WTC11 (cell line): ENCODE measurements around the gene SYNGR3. TPM values are rescaled to one million over a fixed set of nuclear protein-coding genes. Genes with fewer than 3 reads are reported as not detected.
A peak's percentile ranks its signal among the peaks of the same experiment; 100 is the strongest.
"Not testable (repeated sequence)": the region's sequence is repeated elsewhere in the genome, so short reads cannot be mapped to it uniquely, and the experiment has no call there.

Source experiments
- ATAC-seq: fragments of 200-7000 bp; cut with Tn5 transposase; 2 replicates; pipeline ENCODE4 v1.10.0; 2021; ENCODE audit warnings: mild to moderate bottlenecking, moderate library complexity
- CTCF ChIA-PET: fragments of 300-600 bp; sonication (Branson Sonifier 250); formaldehyde crosslinking; loops from one replicate; lab custom pipeline; 2021; ENCODE audit warnings: antibody characterized with exemption; lab: Charles Lee
- POLR2A ChIA-PET: fragments of 350-600 bp; sonication (Branson Sonifier 250); formaldehyde crosslinking; loops from one replicate; lab custom pipeline; 2021; ENCODE audit warnings: antibody characterized with exemption; lab: Charles Lee
- DNase-seq: peaks from one replicate; pipeline ENCODE4 v3.0.0; 2021; ENCODE audit warnings: low spot score
- H3K27ac Mint-ChIP-seq: 2 replicates; pipeline ENCODE4 v1.8.0; 2021; ENCODE audit warnings: mixed read lengths
- H3K27me3 Mint-ChIP-seq: 2 replicates; pipeline ENCODE4 v1.8.0; 2021; ENCODE audit warnings: low read depth, mild to moderate bottlenecking, moderate library complexity, mixed read lengths
- H3K36me3 Mint-ChIP-seq: 2 replicates; pipeline ENCODE4 v1.8.0; 2021; ENCODE audit warnings: mixed read lengths
- H3K4me1 Mint-ChIP-seq: 2 replicates; pipeline ENCODE4 v1.8.0; 2022; ENCODE audit warnings: mixed read lengths
- H3K4me3 Mint-ChIP-seq: 2 replicates; pipeline ENCODE4 v1.8.0; 2021; ENCODE audit warnings: mild to moderate bottlenecking, moderate library complexity, mixed read lengths
- H3K9me3 Mint-ChIP-seq: 2 replicates; pipeline ENCODE4 v1.8.0; 2021; ENCODE audit warnings: mixed read lengths
- E2F4 ChIP-seq: sonication (generic); formaldehyde crosslinking; IDR thresholded peaks from 2 replicates; pipeline ENCODE4 v1.8.1; 2022; ENCODE audit warnings: low read depth, mild to moderate bottlenecking, moderate library complexity, missing genetic modification reagents, borderline replicate concordance
- EMX1 ChIP-seq: fragments of 250-450 bp; sonication (Bioruptor Pico); IDR thresholded peaks from 2 replicates; pipeline ENCODE4 v1.8.0; 2021; ENCODE audit warnings: mild to moderate bottlenecking
- ERG ChIP-seq: fragments of 250-450 bp; sonication (Bioruptor Pico); IDR thresholded peaks from 2 replicates; pipeline ENCODE4 v1.8.0; 2021; ENCODE audit warnings: mild to moderate bottlenecking
- FOXP1 ChIP-seq: sonication (generic); formaldehyde crosslinking; IDR thresholded peaks from 2 replicates; pipeline ENCODE4 v1.8.0; 2022; ENCODE audit warnings: missing genetic modification reagents, mild to moderate bottlenecking, moderate library complexity, borderline replicate concordance
- JAZF1 ChIP-seq: fragments of 250-450 bp; sonication (Bioruptor Pico); IDR thresholded peaks from 2 replicates; pipeline ENCODE4 v1.9.0; 2021; ENCODE audit warnings: moderate library complexity, mild to moderate bottlenecking, inconsistent platforms
- KAT7 ChIP-seq: sonication (generic); formaldehyde crosslinking; IDR thresholded peaks from 2 replicates; pipeline ENCODE4 v1.8.1; 2023; ENCODE audit warnings: missing genetic modification reagents, mild to moderate bottlenecking, borderline replicate concordance
- MLX ChIP-seq: sonication (generic); formaldehyde crosslinking; IDR thresholded peaks from 2 replicates; pipeline ENCODE4 v1.8.1; 2023; ENCODE audit warnings: mild to moderate bottlenecking, missing genetic modification reagents, moderate library complexity
- NFATC4 ChIP-seq: fragments of 250-450 bp; sonication (Bioruptor Pico); IDR thresholded peaks from 2 replicates; pipeline ENCODE4 v1.9.0; 2021; ENCODE audit warnings: mild to moderate bottlenecking
- NFYB ChIP-seq: sonication (generic); formaldehyde crosslinking; conservative IDR thresholded peaks from 2 replicates; pipeline ENCODE4 v1.8.0; 2022; ENCODE audit warnings: low read depth, missing genetic modification reagents
- OVOL2 ChIP-seq: fragments of 250-450 bp; sonication (Bioruptor Pico); IDR thresholded peaks from 2 replicates; pipeline ENCODE4 v1.9.0; 2021; ENCODE audit warnings: mild to moderate bottlenecking, borderline replicate concordance
- ZBTB21 ChIP-seq: sonication (generic); formaldehyde crosslinking; IDR thresholded peaks from 2 replicates; pipeline ENCODE4 v1.8.1; 2023; ENCODE audit warnings: mild to moderate bottlenecking, missing genetic modification reagents, borderline replicate concordance
- ZNF138 ChIP-seq: sonication (generic); formaldehyde crosslinking; conservative IDR thresholded peaks from 2 replicates; pipeline ENCODE4 v1.8.1; 2022; ENCODE audit warnings: mild to moderate bottlenecking, moderate library complexity, missing genetic modification reagents
- ZNF219 ChIP-seq: sonication (generic); formaldehyde crosslinking; IDR thresholded peaks from 2 replicates; pipeline ENCODE4 v1.8.0; 2023; ENCODE audit warnings: missing genetic modification reagents, mild to moderate bottlenecking, borderline replicate concordance
- ZNF416 ChIP-seq: fragments of 250-450 bp; sonication (Bioruptor Pico); IDR thresholded peaks from 2 replicates; pipeline ENCODE4 v1.9.0; 2021; ENCODE audit warnings: mild to moderate bottlenecking, inconsistent platforms
- total RNA-seq: library from RNA; stranded (reverse); gene quantifications from 3 replicates; pipeline ENCODE4 v1.2.3, GENCODE V29; 2021

Gene SYNGR3
- total RNA-seq, 1 experiment from 2014 or later = 41.5 TPM

- TF ChIP-seq NFYB (CRISPR knock-in tag) (no peak), MLX (CRISPR knock-in tag) (no peak), ZNF138 (no peak), KAT7 (CRISPR knock-in tag) (no peak)
- TF ChIP-seq, all 79 proteins: peak for 7
Observed at GRCh38 chr16:1961651-1962067, 28.1 kb upstream of the SYNGR3 start (continued).

- TF ChIP-seq FOXP1 (CRISPR knock-in tag) (peak; percentile 53; the same call in 1 of the 2 replicates), NFATC4 (peak; percentile 11; the same call in 1 of the 2 replicates), ERG (CRISPR knock-in tag) (peak; percentile 4; the same call in 1 of the 2 replicates)
- Mint-ChIP-seq H3K4me1 (peaks cover 39% of the 10 kb centered on the region), H3K36me3 (peaks cover 35% of the 10 kb centered on the region), H3K4me3 (peak overlapping the region; percentile 94), H3K27ac (peak overlapping the region; percentile 97)
- H3K27me3 Mint-ChIP-seq, H3K9me3 Mint-ChIP-seq, ATAC-seq, DNase-seq: not testable (repeated sequence)
- ChIA-PET POLR2A (interaction anchor here (0.7 to 2.0 kb wide), 3 partner anchors 9 to 193 kb away, joined by 3 to 10 read pairs (median 4); partner anchors contain the start of genes TBL3 and TRAF7), CTCF (interaction anchor here (1.0 to 1.7 kb wide), 3 partner anchors 16 to 39 kb away, joined by 3 to 5 read pairs (median 4); no protein-coding TSS in a partner anchor)
Observed at GRCh38 chr16:1962161-1963153, 27.3 kb upstream of the SYNGR3 start.

GRCh38 chr16:1963806-1964505 is 25.8 kb upstream of the SYNGR3 start:
- ChIA-PET POLR2A (interaction anchor here (0.7 to 2.3 kb wide), 17 partner anchors 8 to 758 kb away, joined by 3 to 20 read pairs (median 6); partner anchors contain the start of genes MAPK8IP3, MSRB1, NOXO1 and TRAF7), CTCF (interaction anchor here (0.7 to 1.0 kb wide), 8 partner anchors 12 to 84 kb away, joined by 3 to 12 read pairs (median 4); partner anchors contain the start of genes NOXO1, NTHL1 and TSC2)
- Mint-ChIP-seq H3K4me1 (peaks cover 39% of the 10 kb centered on the region), H3K27ac (peak overlapping the region; percentile 97), H3K4me3 (peak overlapping the region; percentile 94), H3K9me3 (no peaks in the 10 kb centered on the region), H3K27me3 (no peaks in the 10 kb centered on the region), H3K36me3 (peaks cover 35% of the 10 kb centered on the region)
- TF ChIP-seq OVOL2 (CRISPR knock-in tag) (no peak), EMX1 (CRISPR knock-in tag) (peak; percentile 70; the same call in 1 of the 2 replicates), NFATC4 (peak; percentile 59), ZNF219 (CRISPR knock-in tag) (peak; percentile 40; the same call in 1 of the 2 replicates), JAZF1 (CRISPR knock-in tag) (no peak), ZNF416 (CRISPR knock-in tag) (0 out of 2 replicates have a peak, but pooled peaks have one; percentile 11), ZBTB21 (CRISPR knock-in tag) (no peak), E2F4 (0 out of 2 replicates have a peak, but pooled peaks have one; percentile 6)
- DNase-seq (no peak), ATAC-seq (no peak)
